Adipocyte (in vitro differentiated cells): ENCODE results near the gene PLB1.

ENCODE experiments used
- DNase-seq: peaks from one replicate; pipeline ENCODE4 v3.0.0-alpha.2; 2015; ENCODE audit warnings: low read depth
- H3K27me3 ChIP-seq: replicated peaks from 2 replicates; pipeline ENCODE4 v1.7.0; 2013; ENCODE audit warnings: mild to moderate bottlenecking, low read length, moderate library complexity; ENCODE audit not compliant: control insufficient read depth, insufficient read depth
- H3K36me3 ChIP-seq: 2 replicates; pipeline ENCODE4 v1.7.0; 2013; ENCODE audit warnings: low read length, mild to moderate bottlenecking, moderate library complexity; ENCODE audit not compliant: control insufficient read depth, insufficient read depth, severe bottlenecking
- H3K4me1 ChIP-seq: 2 replicates; pipeline ENCODE4 v1.7.0; 2013; ENCODE audit warnings: mild to moderate bottlenecking, low read length, moderate library complexity; ENCODE audit not compliant: control insufficient read depth, insufficient read depth
- H3K4me3 ChIP-seq: 2 replicates; pipeline ENCODE4 v1.7.0; 2013; ENCODE audit warnings: mild to moderate bottlenecking, low read length, moderate library complexity
- H3K9ac ChIP-seq: 2 replicates; pipeline ENCODE4 v1.7.0; 2013; ENCODE audit warnings: mild to moderate bottlenecking, low read length, moderate library complexity
- H3K9me3 ChIP-seq: 2 replicates; pipeline ENCODE4 v1.7.0; 2013; ENCODE audit warnings: mild to moderate bottlenecking, low read length, moderate library complexity; ENCODE audit not compliant: control insufficient read depth

PLB1 gene

GRCh38 chr2:28521663-28522062 lies 25.8 kb downstream of the PLB1 start:
- Histone ChIP-seq H3K36me3 (no peaks in the 10 kb centered on the region), H3K4me3 (no peak overlapping the region), H3K27me3 (peaks cover 81% of the 10 kb centered on the region), H3K4me1 (no peaks in the 10 kb centered on the region), H3K9ac (no peak overlapping the region), H3K9me3 (no peaks in the 10 kb centered on the region)
- DNase-seq: no peak

DNA sequence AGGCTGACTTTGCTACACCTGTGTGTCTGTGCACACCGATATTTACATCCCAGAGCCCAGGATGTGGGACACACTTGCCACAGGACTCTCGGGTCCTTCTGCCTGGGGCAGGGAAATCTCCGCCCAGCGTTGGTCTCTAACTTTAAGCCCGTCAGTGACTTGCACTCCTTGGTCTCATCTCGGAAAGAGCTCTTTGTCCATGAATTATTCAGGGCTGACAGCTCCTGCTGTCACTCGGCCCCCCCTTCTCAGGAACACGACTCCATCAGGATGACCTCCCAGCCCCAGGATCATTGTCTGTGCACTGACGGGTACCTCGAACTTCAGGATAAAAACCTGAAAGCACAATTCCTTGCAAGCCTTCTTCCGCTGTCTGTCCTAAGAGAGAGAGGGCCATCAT lies 26.6 kb downstream of the PLB1 start:
- Histone ChIP-seq H3K36me3 (no peaks in the 10 kb centered on the region), H3K4me3 (no peak overlapping the region), H3K27me3 (peaks cover 79% of the 10 kb centered on the region), H3K9me3 (no peaks in the 10 kb centered on the region), H3K9ac (no peak overlapping the region), H3K4me1 (no peaks in the 10 kb centered on the region)
- DNase-seq: no peak

DNA sequence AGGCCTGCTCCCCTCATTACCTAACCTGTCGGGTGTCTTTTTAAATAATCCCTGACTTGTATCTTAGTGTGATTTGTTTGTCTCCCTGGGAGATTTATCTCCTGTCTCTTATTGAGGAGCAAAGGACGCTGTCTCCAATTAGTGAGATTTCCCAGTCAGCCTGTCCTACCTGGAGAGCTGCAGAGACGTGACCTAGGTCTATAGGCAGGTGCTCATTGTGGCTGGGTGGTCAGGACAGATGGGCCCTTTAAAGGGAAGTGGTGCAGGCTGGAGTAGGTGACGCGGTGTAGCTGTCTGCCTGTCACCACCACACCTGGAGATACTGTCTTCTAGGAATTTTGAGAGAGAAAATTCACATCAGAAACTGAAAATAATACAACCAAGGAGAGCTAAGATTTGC lies 28.0 kb downstream of the PLB1 start:
- H3K9ac ChIP-seq: no peak overlapping the region

GRCh38 chr2:28525481-28525880 lies 29.6 kb downstream of the PLB1 start:
- H3K4me3 ChIP-seq: no peak overlapping the region
- DNase-seq: no peak
- peaks cover 60% of the 10 kb centered on the region for H3K27me3 ChIP-seq
- H3K9me3 ChIP-seq: no peaks in the 10 kb centered on the region
- H3K36me3 ChIP-seq: no peaks in the 10 kb centered on the region
- H3K4me1 ChIP-seq: no peaks in the 10 kb centered on the region
- H3K9ac ChIP-seq: no peak overlapping the region

More for the DNA sequence above, 28.0 kb downstream of the PLB1 start:
- peaks cover 67% of the 10 kb centered on the region for H3K27me3 ChIP-seq
- no peaks in the 10 kb centered on the region for H3K36me3 ChIP-seq
- no peak overlapping the region for H3K4me3 ChIP-seq
- no peak for DNase-seq
- H3K9me3 ChIP-seq: no peaks in the 10 kb centered on the region
- no peaks in the 10 kb centered on the region for H3K4me1 ChIP-seq

- Histone ChIP-seq H3K4me1 (no peaks in the 10 kb centered on the region), H3K27me3 (peaks cover 53% of the 10 kb centered on the region), H3K4me3 (no peak overlapping the region), H3K36me3 (no peaks in the 10 kb centered on the region), H3K9ac (no peak overlapping the region), H3K9me3 (no peaks in the 10 kb centered on the region)
- no peak for DNase-seq
Measured at GRCh38 chr2:28526527-28527132, 30.8 kb downstream of the PLB1 start.

- H3K27me3 ChIP-seq: peaks cover 49% of the 10 kb centered on the region
- DNase-seq: no peak
- H3K36me3 ChIP-seq: no peaks in the 10 kb centered on the region
- H3K4me3 ChIP-seq: no peak overlapping the region
- no peak overlapping the region for H3K9ac ChIP-seq
- no peaks in the 10 kb centered on the region for H3K4me1 ChIP-seq
- no peaks in the 10 kb centered on the region for H3K9me3 ChIP-seq
Measured at GRCh38 chr2:28527196-28527595, 31.3 kb downstream of the PLB1 start.

GRCh38 chr2:28528206-28528605 lies 32.3 kb downstream of the PLB1 start:
- DNase-seq: no peak
- Histone ChIP-seq H3K9me3 (no peaks in the 10 kb centered on the region), H3K36me3 (no peaks in the 10 kb centered on the region), H3K27me3 (peaks cover 49% of the 10 kb centered on the region), H3K9ac (no peak overlapping the region), H3K4me1 (no peaks in the 10 kb centered on the region), H3K4me3 (no peak overlapping the region)

- DNase-seq: no peak
Measured at GRCh38 chr2:28530782-28531181, 34.9 kb downstream of the PLB1 start.

GRCh38 chr2:28532399-28532798 lies 36.5 kb downstream of the PLB1 start:
- peaks cover 18% of the 10 kb centered on the region for H3K27me3 ChIP-seq
- no peak overlapping the region for H3K9ac ChIP-seq
- H3K4me3 ChIP-seq: no peak overlapping the region
- DNase-seq: no peak
- H3K9me3 ChIP-seq: no peaks in the 10 kb centered on the region
- no peaks in the 10 kb centered on the region for H3K36me3 ChIP-seq
- no peaks in the 10 kb centered on the region for H3K4me1 ChIP-seq

More at GRCh38 chr2:28530782-28531181, 34.9 kb downstream of the PLB1 start:
- Histone ChIP-seq H3K9me3 (no peaks in the 10 kb centered on the region), H3K4me1 (no peaks in the 10 kb centered on the region), H3K36me3 (no peaks in the 10 kb centered on the region), H3K27me3 (peaks cover 32% of the 10 kb centered on the region), H3K4me3 (no peak overlapping the region), H3K9ac (no peak overlapping the region)

DNA sequence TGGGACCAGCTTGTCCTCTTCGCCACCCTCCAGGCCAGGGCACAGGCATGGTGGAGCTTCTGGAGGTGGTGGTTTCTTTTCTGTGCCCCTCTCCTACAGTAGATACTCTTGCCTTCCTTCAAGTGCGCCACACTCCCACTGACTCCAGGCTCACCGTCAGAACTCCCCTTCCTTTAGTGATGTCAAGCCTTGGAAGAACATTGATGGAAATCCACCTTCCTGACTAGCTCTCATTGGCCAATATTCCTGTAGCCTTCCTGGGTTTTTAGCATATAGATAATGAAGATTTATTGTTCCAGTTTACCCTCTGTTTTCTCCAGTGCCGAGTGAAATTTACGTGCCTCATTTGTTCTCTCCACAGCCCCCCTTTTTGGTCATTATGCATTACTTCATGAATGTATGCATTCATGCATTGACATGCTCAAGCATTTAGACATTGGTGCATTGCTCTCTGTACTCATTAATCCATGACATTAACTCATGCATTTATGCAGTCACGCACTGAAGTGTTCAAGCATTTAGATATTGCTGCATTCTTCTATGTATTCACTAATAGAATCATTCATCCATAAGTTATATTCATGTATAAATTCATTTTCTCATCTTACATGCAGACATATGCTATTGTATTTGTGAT lies 37.3 kb downstream of the PLB1 start:
- H3K27me3 ChIP-seq: peaks cover 23% of the 10 kb centered on the region
- H3K4me1 ChIP-seq: no peaks in the 10 kb centered on the region
- no peaks in the 10 kb centered on the region for H3K36me3 ChIP-seq
- DNase-seq: no peak
- no peak overlapping the region for H3K4me3 ChIP-seq
- H3K9ac ChIP-seq: no peak overlapping the region
- no peaks in the 10 kb centered on the region for H3K9me3 ChIP-seq

DNA sequence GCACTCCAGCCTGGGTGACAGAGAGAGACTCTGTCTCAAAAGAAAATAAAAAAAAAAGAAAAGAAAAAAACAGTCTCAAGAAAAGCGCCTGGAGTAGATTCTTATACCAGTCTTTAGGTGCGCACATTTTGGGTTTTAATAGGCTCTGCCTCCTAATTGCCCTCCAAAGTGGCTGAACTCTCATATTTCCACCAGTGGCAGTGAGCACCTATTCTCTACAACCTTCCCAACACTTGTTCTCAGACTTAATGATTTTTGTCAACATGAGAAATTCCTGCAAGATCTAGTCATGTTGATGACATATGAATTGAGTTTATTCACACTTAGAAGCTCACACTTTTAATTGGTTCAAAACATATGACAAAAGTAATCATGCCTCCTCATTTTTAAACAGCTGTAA lies 39.0 kb downstream of the PLB1 start:
- no peak for DNase-seq
- Histone ChIP-seq H3K27me3 (peaks cover 29% of the 10 kb centered on the region), H3K4me1 (no peaks in the 10 kb centered on the region), H3K36me3 (no peaks in the 10 kb centered on the region), H3K4me3 (no peak overlapping the region), H3K9me3 (no peaks in the 10 kb centered on the region), H3K9ac (no peak overlapping the region)

- no peak for DNase-seq
- Histone ChIP-seq H3K4me3 (no peak overlapping the region), H3K9ac (no peak overlapping the region), H3K9me3 (no peaks in the 10 kb centered on the region), H3K4me1 (no peaks in the 10 kb centered on the region), H3K27me3 (peaks cover 22% of the 10 kb centered on the region), H3K36me3 (no peaks in the 10 kb centered on the region)
Measured at GRCh38 chr2:28538134-28538533, 42.3 kb downstream of the PLB1 start.
